NOMO-1 treated with DMSO at 0.1 percent for 48 hours (cell line): Measurements from ENCODE around the gene CMTM1.
"Not testable (repeated sequence)": the region's sequence is repeated elsewhere in the genome, so short reads cannot be mapped to it uniquely, and the experiment has no call there.

Source experiments
- DNase-seq: peaks from one replicate; lab custom pipeline; 2025; ENCODE audit not compliant: unreplicated experiment; lab: John Stamatoyannopoulos, UW

The CMTM1 gene

DNA sequence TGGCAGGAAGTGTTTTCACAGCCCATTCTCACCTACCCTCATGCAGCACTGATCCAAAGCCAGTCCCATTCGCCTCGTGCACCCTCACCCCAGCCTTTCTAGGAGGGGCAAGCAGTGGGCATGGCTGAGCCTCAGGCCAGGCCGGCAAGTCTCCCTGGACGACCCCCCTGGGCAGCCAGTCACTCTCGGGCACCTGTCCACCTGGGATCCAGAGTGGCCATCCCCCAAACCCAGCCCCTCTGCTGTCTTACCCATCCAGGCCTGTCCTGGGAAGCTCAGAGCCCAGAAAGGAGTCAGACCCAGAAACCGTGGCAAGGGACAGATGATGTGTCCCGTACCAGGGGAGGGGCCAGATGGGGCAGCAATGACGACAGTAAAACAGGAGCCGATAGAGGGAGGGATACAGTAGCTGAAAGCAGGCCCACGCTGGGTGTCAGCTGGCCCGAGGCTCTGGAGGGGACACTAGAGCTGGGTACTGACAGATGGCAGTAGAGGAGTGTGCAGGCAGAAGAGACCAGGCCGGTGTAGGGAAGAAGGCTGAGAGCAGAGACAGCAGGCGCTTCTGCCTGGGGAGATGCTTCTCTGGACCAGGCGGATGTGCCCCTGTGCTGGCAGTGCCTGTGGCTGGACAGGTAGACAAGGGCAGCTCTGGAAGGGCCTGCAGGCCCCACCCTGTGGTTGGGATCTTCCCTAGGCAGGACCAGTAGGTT is 44.0 kb downstream of the CMTM1 start:
- no peak for DNase-seq

DNA sequence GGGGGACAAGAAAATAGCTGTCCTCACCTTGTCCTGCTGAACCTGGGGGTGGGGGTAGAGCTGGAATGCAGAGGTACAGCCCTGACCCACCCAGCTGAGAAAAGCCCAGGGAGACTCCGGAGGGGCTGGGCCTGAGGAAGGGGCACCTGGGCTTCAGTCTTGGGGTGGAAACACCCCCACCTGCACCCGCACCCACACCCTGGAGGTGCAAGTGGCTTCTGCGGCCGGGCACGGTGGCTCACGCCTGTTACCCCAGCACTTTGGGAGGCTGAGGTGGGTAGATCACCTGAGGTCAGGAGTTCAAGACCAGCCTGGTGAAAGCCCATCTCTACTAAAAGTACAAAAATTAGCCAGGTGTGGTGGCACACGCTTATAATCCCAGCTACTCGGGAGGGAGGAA is 45.7 kb downstream of the CMTM1 start:
- DNase-seq: not testable (repeated sequence)

DNA sequence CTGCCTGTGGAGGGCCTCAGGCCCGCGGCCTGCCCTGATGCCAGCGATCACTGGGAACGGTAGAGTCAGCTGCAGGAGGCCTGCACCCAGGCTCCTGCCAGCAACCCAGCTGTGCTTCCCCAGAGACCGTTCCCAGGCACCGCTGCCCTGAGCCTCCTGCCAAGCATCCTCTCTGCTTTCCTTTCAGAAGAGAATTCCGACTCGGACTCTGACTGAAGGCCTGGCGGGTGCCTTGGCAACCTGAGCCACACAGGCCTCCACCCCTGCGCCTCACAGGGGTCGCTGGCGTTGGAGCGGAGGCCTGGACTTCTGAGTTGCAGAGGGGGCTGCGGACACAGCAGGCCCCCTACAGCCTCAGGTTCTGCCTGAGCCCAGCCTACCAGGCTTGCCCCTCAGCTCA is 46.2 kb downstream of the CMTM1 start:
- no peak for DNase-seq

DNA sequence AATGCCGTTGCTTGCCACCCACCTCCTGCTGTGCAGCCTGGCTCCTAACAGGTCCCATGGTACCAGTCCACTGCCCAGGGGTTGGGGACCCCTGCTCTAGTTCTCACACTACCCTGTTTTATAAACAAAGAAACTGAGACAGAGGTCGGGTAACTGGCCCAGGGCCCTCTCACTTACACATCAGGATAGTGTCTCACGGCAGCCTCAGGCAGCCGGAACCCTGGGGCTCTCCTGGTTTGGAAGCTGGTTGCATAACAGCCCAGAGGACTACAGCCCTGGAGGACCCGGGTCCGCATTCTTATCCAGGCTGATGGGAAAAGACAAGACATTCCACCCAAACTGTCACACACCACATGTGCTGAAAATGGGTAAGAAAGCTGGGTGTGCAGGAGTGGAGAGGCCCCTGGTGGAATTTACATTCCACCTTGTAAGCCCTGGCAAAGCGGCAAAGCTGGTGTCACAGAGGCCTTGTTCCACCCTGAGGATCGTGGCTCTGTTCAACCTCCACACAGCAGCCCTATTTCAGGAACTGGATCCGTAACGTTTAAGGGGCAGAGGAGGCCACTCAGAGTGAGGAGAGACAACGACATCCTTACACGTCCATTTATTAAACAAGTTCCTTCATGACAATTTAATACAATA is 48.0 kb downstream of the CMTM1 start:
- DNase-seq: no peak

DNA sequence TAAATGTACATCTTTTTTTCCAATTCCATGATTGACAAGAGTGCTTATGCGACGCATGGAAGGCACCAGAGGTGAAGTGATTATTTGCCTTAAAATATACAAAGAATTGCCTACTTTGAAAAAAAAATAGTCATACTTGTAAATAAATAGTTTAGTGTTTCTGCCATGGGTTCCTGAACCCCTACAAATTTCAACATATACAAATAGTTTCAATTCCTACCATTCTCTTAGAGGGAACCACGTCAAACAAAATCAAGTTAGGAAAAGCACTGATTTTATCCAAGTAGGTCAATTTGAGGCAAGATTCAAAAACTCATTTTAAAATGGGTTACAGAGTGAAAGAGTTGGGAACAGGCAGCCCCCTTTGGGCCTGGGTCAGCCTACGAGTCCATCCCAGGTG is 49.9 kb downstream of the CMTM1 start:
- DNase-seq: no peak

DNA sequence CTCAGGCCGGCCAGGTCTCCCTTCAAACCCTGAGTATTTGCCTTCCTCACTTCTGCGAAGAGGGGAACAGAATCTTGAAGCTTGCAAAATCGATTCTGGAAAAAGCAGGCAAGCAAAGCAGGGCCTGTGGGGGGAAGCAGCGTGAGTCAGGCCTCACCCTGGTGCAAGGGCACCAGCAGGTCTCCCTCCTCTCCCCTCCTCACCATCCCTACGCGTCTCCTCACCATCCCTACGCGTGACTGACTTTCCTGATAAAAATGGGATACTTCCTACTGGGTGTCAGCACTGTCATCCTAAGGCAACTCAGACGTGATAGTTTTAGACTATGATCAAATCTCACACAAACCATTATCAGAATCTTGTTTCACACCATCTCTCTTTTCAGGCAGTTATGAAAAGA is 50.4 kb downstream of the CMTM1 start:
- DNase-seq: peak; percentile 25

DNA sequence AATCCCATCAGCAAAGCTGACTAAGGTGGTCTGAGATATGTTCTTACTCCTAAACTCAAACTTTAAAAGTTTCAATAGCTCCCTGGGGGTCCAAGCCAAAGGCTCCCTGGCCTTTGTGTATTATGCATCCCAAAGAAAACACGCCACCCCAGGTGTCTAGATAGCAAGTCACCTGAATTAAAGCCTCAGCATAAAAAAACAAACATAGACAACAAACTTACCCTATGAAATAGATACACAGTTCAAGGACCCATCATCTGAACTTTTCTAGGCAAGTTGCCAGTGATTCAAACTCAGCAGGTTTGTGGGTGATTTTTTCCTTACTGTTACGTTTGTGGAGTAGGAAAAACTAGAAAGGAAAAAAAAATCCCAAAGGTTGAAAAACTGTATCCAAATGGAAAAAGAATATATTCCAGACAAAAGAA is 50.8 kb downstream of the CMTM1 start:
- no peak for DNase-seq

DNA sequence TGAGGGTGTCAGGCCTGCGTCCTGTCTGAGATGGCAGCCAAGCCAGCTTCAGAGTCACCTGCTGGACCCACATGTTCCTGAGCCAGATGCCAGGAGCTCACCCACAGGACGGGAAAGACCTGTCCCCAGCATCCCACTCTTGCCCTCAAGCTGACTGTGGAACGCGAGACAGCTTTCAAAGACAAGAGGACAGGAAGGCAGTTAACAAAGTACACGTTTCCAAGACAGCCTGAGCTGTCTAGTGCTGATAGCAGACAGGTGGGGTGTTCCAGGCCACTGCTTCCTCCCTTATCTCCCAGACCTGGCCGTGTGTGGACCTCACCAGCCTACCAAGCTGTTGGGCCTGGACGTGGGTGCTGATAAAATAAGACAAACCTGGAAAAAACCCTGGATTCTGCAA is 51.5 kb downstream of the CMTM1 start:
- DNase-seq: no peak

DNA sequence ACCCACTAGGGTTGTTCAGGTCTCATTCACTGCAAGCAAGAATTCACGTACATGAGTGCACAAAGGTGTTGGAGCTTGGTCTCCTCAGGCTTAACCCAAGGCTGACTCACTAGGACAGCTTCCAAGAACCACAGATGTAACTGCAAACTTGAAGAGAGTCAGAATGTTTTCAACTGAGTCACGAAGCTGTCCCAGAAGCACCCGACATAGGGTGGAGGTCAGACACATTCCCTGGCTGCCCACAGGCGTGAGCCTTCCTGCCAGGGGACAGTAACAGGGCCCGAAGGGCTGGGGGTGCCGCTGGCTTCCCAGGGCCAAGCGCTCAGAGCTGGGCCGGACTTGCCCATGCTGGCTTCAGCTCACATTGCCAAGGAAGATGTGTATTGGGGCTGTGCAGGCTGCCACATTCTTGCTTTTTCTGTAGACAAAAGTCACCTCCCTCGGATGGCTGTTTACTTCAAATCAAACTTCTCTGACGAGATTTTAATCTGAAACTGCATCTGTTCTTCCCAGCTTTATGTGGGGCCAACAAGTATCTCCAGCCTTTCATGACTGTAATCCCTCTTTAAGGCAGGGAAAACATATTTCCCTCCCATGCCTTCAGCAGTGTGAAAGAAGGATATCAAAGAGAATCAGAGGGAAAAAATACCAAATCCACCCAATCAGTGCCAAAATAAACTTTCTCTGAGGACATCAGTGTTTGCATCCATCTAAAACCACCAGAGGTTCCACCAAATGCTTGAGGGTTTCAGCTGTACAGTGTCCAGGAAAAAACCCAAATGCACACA is 52.5 kb downstream of the CMTM1 start:
- no peak for DNase-seq

DNA sequence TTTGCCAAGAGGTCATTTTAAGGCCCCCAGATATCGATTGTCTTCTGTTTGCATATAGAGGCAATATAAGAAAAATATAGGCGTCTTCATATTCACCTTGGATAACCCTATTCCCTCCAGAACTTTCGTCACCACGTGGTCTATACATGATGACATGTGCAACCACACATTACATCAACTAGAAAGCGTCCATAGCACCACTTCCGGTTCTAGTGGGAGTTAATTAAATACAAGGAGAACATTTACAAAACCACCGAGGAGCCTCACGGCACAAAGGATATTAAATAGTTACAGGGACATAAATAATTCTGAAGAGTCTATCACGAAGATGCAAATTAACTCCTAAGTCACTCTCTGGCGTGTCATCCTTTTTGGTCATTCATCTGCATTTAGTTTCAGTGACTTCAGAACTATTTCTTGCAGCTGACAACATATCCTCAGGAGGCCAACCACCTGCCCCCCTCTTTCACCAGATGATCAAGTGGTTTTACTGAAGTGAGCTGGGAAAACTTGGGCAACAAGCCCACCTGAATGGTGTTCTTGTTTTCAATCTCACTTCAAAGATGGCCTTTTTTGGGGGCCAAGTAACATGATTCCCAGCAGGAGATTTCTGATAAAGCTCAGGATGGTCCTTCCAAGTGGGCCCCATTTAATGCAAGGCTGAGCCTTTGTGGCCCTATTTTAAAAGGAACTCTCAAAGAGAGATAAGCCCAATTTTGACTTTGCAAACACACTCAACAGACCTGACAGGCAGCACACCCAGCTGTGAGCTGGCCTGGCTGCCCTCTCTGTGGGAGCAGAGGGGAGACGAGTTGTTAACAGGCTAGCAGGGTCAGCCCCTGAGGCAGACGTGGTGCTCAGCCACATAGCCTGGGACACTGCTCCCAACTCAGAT is 53.5 kb downstream of the CMTM1 start:
- peak; percentile 37 for DNase-seq

DNA sequence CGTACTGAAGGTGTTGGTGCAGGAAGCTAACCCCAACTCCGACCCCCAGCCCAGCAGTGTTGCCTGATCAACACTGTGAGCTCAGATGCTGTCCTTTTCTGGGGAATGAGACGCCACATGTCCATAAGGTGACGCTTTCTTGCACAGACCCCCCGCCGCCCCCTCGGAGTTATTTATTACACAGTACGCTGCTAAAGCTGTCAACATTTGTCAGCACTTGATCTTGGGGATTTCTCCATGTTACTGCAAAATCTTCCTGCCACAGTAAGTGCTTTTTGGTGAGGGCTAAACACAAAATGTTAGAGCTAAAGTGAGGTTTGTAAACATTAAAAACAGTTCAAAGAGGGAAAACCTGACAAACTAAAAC is 54.2 kb downstream of the CMTM1 start:
- no peak for DNase-seq

DNA sequence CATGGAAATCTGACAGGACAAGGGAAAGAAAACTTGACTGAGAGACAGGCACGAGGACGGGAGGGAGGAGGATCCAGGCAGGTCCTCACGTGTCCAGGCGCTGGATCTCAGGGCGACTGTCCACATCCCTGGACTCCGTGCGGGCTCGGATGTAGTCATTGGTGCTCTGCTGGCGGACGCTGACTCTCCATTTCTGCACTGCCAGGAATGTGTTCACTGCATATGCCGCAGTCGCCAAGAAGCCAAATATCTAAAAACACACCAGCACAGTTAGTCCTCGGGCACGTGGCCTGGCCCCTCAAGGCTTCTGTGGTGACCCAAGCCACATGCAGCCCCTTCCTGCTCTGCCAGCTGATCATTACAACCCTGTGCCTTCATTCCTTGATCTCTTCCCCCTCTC is 55.7 kb downstream of the CMTM1 start:
- DNase-seq: no peak

DNA sequence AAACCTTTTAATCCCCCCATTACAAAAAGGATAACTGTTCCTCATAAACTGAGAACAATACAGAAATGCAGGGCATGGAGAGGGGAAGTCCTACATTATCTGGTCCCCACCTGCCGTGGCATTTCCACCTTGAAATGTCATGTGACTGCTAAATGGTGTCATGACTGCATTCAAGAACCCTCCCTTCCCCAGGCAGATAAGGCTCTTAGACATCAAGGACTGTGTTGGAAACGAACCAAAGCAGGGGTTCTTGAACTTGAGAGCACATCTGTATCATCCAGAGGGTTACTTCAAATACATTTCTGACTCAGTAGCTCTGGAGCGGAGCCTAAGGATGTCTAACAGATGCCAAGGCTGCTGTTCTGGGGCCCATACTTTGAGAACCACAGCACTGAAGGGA is 56.6 kb downstream of the CMTM1 start:
- no peak for DNase-seq

DNA sequence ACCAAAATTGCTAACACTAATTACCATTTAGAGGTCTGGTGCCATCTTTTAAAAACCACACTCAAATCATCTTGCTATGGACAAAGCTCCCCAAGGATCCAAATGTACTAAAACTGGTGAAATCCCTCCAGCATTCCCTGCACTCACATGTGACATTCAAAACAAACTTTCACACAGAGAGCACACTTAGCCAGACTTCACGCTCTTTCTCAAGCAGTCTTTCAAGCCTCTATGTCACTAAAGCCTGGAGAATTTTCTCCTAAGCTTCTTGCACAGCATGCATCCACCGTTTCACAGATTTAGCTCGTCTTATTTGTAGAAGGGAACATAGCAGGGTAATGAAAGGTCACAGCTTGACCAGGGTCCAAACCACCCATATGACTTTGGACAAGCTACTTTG is 57.5 kb downstream of the CMTM1 start:
- DNase-seq: no peak

DNA sequence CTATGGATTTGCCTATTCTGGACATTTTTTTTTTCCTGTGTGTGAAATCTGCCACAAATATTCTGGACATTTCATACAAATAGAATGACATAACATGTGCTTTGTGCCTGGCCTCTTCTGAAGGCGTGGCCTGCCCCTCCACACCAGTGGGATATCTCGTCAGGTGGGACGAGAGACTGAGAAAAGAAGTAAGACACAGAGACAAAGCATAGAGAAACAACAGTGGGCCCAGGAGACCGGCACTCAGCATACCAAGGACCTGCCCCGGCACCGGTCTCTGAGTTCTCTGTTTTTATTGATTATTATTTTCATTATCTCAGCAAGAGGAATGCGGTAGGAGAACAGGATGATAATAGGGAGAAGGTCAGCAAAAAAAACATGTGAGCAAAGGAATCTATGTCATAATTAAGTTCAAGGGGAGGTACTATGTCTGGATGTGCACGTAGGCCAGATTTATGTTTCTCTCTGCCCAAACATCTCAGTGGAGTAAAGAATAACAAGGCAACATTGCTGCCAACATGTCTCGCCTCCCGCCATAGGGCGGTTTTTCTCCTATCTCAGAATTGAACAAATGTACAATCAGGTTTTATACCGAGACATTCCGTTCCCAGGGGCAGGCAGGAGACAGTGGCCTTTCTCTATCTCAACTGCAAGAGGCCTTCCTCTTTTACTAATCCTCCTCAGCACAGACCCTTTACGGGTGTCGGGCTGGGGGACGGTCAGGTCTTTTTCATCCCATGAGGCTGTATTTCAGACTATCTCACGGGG is 61.6 kb downstream of the CMTM1 start:
- not testable (repeated sequence) for DNase-seq
